Measurements from ENCODE around the gene THSD4.
"Not testable (repeated sequence)": the region's sequence is repeated elsewhere in the genome, so short reads cannot be mapped to it uniquely, and the experiment has no call there.

THSD4 gene

GRCh38 chr15:71197620-71198019, 82.3 kb downstream of the THSD4 start:
- DNase-seq = no peak

GRCh38 chr15:71198846-71199245, 83.6 kb downstream of the THSD4 start:
- DNase-seq = no peak

- DNase-seq = no peak
These were observed 84.4 kb downstream of the THSD4 start for GRCh38 chr15:71199384-71200351.

- DNase-seq = no peak
These were observed 86.2 kb downstream of the THSD4 start for GRCh38 chr15:71201477-71201876.

- no peak for DNase-seq
These were observed 87.4 kb downstream of the THSD4 start for GRCh38 chr15:71202712-71203111.

- DNase-seq = no peak
These were observed 88.6 kb downstream of the THSD4 start for GRCh38 chr15:71203586-71204474.

- DNase-seq = no peak
These were observed 91.9 kb downstream of the THSD4 start for GRCh38 chr15:71207141-71207540.

GRCh38 chr15:71212146-71212545, 96.9 kb downstream of the THSD4 start:
- no peak for DNase-seq

GRCh38 chr15:71213943-71214342, 98.7 kb downstream of the THSD4 start:
- not testable (repeated sequence) for DNase-seq

GRCh38 chr15:71215126-71215894, 100.0 kb downstream of the THSD4 start:
- no peak for DNase-seq

- no peak for DNase-seq
These were observed 103.1 kb downstream of the THSD4 start for GRCh38 chr15:71218272-71218805.

GRCh38 chr15:71219101-71219500, 103.8 kb downstream of the THSD4 start:
- DNase-seq = no peak

- no peak for DNase-seq
These were observed 104.4 kb downstream of the THSD4 start for GRCh38 chr15:71219645-71220044.

- DNase-seq = no peak
These were observed 105.6 kb downstream of the THSD4 start for GRCh38 chr15:71220828-71221227.

GRCh38 chr15:71221417-71221816, 106.1 kb downstream of the THSD4 start:
- no peak for DNase-seq

GRCh38 chr15:71223516-71223915, 108.2 kb downstream of the THSD4 start:
- DNase-seq = no peak

GRCh38 chr15:71224024-71224423, 108.8 kb downstream of the THSD4 start:
- DNase-seq = no peak

GRCh38 chr15:71225851-71226250, 110.6 kb downstream of the THSD4 start:
- DNase-seq = no peak

- DNase-seq = no peak
These were observed 111.5 kb downstream of the THSD4 start for GRCh38 chr15:71226536-71227455.

- no peak for DNase-seq
These were observed 113.1 kb downstream of the THSD4 start for GRCh38 chr15:71228403-71228802.

- DNase-seq = no peak
These were observed 115.0 kb downstream of the THSD4 start for GRCh38 chr15:71230303-71230702.
